ENCODE results near the gene ECHDC1.
"Not testable (repeated sequence)": the region's sequence is repeated elsewhere in the genome, so short reads cannot be mapped to it uniquely, and the experiment has no call there.

ECHDC1 gene

GRCh38 chr6:127341471-127342202 is 1.8 kb downstream of the ECHDC1 start:
- Histone ChIP-seq H3K27ac (no peak overlapping the region), H3K4me3 (peak overlapping the region; percentile 84)
- DNase-seq (ENCODE audit: low spot score): no peak
- no peak for TF ChIP-seq CTCF (IDR thresholded peaks at IDR 0.05)

- no peak for DNase-seq (ENCODE audit: low spot score)
- TF ChIP-seq CTCF (IDR thresholded peaks at IDR 0.05): no peak
- H3K27ac ChIP-seq: no peak overlapping the region
Observed at GRCh38 chr6:127340171-127340570, 3.2 kb downstream of the ECHDC1 start.

GRCh38 chr6:127338936-127339335 is 4.5 kb downstream of the ECHDC1 start:
- TF ChIP-seq CTCF (IDR thresholded peaks at IDR 0.05): no peak
- no peak for DNase-seq (ENCODE audit: low spot score)
- H3K27ac ChIP-seq: no peak overlapping the region
- no peak overlapping the region for H3K4me3 ChIP-seq

More at GRCh38 chr6:127340171-127340570, 3.2 kb downstream of the ECHDC1 start:
- no peak overlapping the region for H3K4me3 ChIP-seq

- TF ChIP-seq CTCF (IDR thresholded peaks at IDR 0.05): no peak
- no peak for DNase-seq (ENCODE audit: low spot score)
- H3K4me3 ChIP-seq: no peak overlapping the region
- no peak overlapping the region for H3K27ac ChIP-seq
Observed at GRCh38 chr6:127332383-127332961, 10.9 kb downstream of the ECHDC1 start.

GRCh38 chr6:127331256-127331655 is 12.2 kb downstream of the ECHDC1 start:
- DNase-seq (ENCODE audit: low spot score); H3K27ac ChIP-seq: not testable (repeated sequence)

GRCh38 chr6:127328043-127328609 is 15.3 kb downstream of the ECHDC1 start:
- Histone ChIP-seq H3K4me3 (no peak overlapping the region), H3K27ac (no peak overlapping the region)
- DNase-seq (ENCODE audit: low spot score): no peak
- no peak for TF ChIP-seq CTCF (IDR thresholded peaks at IDR 0.05)

More at GRCh38 chr6:127331256-127331655, 12.2 kb downstream of the ECHDC1 start:
- H3K4me3 ChIP-seq: not testable (repeated sequence)

- TF ChIP-seq CTCF (IDR thresholded peaks at IDR 0.05): no peak
- no peak overlapping the region for H3K27ac ChIP-seq
- no peak overlapping the region for H3K4me3 ChIP-seq
- no peak for DNase-seq (ENCODE audit: low spot score)
Observed at GRCh38 chr6:127319686-127320085, 23.7 kb downstream of the ECHDC1 start.
